Naive thymus-derived CD4-positive, alpha-beta T cell (primary cell): Measurements from ENCODE around the gene SF3A2. TPM values are rescaled to one million over a fixed set of nuclear protein-coding genes. Genes with fewer than 3 reads are reported as not detected.

Experiments used
- ATAC-seq: fragments of 150-1000 bp; cut with Tn5 transposase; 2 replicates; pipeline ENCODE4 v1.10.0; 2021; ENCODE audit warnings: mild to moderate bottlenecking, moderate library complexity
- CTCF ChIA-PET: fragments of 350-600 bp; sonication (Branson Sonifier 250); formaldehyde crosslinking; loops from one replicate; lab custom pipeline; 2021; ENCODE audit warnings: antibody characterized with exemption; lab: Charles Lee
- POLR2A ChIA-PET: fragments of 350-600 bp; sonication (Branson Sonifier 250); formaldehyde crosslinking; loops from one replicate; lab custom pipeline; 2021; ENCODE audit warnings: antibody characterized with exemption, inconsistent platforms; lab: Charles Lee
- DNase-seq, 9 donors: peaks; one replicate each; pipeline versions ENCODE4 v3.0.0 to v3.0.0-alpha.2; 2020 to 2022; ENCODE audit warnings: mixed read lengths in 1 of 9
- H3K27ac ChIP-seq: one replicate; pipeline ENCODE4 v1.7.0; 2013; ENCODE audit warnings: mild to moderate bottlenecking, low read depth, low read length, moderate library complexity
- H3K27me3 ChIP-seq, 2 donors: one replicate each; pipeline ENCODE4 v1.7.0; 2013; ENCODE audit warnings: low read length in 2 of 2, mild to moderate bottlenecking in 2 of 2, moderate library complexity in 2 of 2; ENCODE audit not compliant: control insufficient read depth in 2 of 2, insufficient read depth in 2 of 2
- H3K36me3 ChIP-seq, 3 experiments: 1 replicate in 2 of 3; 2 replicates in 1 of 3; pipeline ENCODE4 v1.7.0; 2013; ENCODE audit warnings: low read length in 3 of 3, mild to moderate bottlenecking in 3 of 3, moderate library complexity in 1 of 3; ENCODE audit not compliant: insufficient read depth in 3 of 3, control insufficient read depth in 2 of 3
- H3K4me1 ChIP-seq, 2 donors: one replicate each; pipeline ENCODE4 v1.7.0; 2013; ENCODE audit warnings: low read length in 2 of 2, mild to moderate bottlenecking in 2 of 2, moderate library complexity in 1 of 2; ENCODE audit not compliant: control insufficient read depth in 2 of 2, insufficient read depth in 2 of 2
- H3K4me3 ChIP-seq: 2 replicates; pipeline ENCODE4 v1.7.0; 2013; ENCODE audit warnings: mild to moderate bottlenecking, low read length
- H3K9me3 ChIP-seq, 3 experiments: 1 replicate in 2 of 3; 2 replicates in 1 of 3; pipeline ENCODE4 v1.7.0; 2013; ENCODE audit warnings: low read length in 3 of 3; ENCODE audit not compliant: control insufficient read depth in 2 of 3
- H3K27ac Mint-ChIP-seq, 9 donors: one replicate each; pipeline ENCODE4 v1.8.0; 2020 to 2022; ENCODE audit warnings: mixed read lengths in 9 of 9, mild to moderate bottlenecking in 8 of 9, moderate library complexity in 5 of 9, inconsistent platforms in 2 of 9
- H3K27me3 Mint-ChIP-seq, 5 donors: one replicate each; pipeline ENCODE4 v1.8.0; 2021 to 2022; ENCODE audit warnings: mixed read lengths in 5 of 5, mild to moderate bottlenecking in 1 of 5
- H3K36me3 Mint-ChIP-seq, 5 donors: one replicate each; pipeline ENCODE4 v1.8.0; 2020 to 2022; ENCODE audit warnings: mixed read lengths in 5 of 5, mild to moderate bottlenecking in 3 of 5, inconsistent platforms in 1 of 5
- H3K4me1 Mint-ChIP-seq, 7 donors: one replicate each; pipeline ENCODE4 v1.8.0; 2020 to 2022; ENCODE audit warnings: mixed read lengths in 7 of 7, mild to moderate bottlenecking in 3 of 7, inconsistent platforms in 1 of 7
- H3K4me3 Mint-ChIP-seq, 10 donors: one replicate each; pipeline ENCODE4 v1.8.0; 2020 to 2022; ENCODE audit warnings: mild to moderate bottlenecking in 10 of 10, mixed read lengths in 10 of 10, moderate library complexity in 6 of 10, inconsistent platforms in 2 of 10
- H3K9me3 Mint-ChIP-seq, 11 donors: one replicate each; pipeline ENCODE4 v1.8.0; 2020 to 2022; ENCODE audit warnings: mixed read lengths in 11 of 11, mild to moderate bottlenecking in 4 of 11, inconsistent platforms in 1 of 11, moderate library complexity in 1 of 11
- intact Hi-C, 2 donors: fragments of 100-400 bp; cut with micrococcal nuclease; formaldehyde crosslinking; loops; one replicate each; pipeline ENCODE4 v1.15.1; 2023
- polyA plus RNA-seq, 2 donors: library from polyadenylated mRNA; unstranded; fragments of 300-500 nt; fragmentation: Illumina TruSeq; gene quantifications; one replicate each; pipeline ENCODE4 v1.2.3, GENCODE V29; 2021
- total RNA-seq, 6 experiments: library from RNA in 5 of 6; stranded (reverse) in 5 of 6; gene quantifications; 1 replicate in 5 of 6; 2 replicates in 1 of 6; pipeline ENCODE4 v1.2.3 and lab custom pipeline; 2021 to 2026

The SF3A2 gene
- total and polyA plus RNA-seq, 7 experiments from 2014 or later: 22.3 to 150 (median 131) TPM

DNA sequence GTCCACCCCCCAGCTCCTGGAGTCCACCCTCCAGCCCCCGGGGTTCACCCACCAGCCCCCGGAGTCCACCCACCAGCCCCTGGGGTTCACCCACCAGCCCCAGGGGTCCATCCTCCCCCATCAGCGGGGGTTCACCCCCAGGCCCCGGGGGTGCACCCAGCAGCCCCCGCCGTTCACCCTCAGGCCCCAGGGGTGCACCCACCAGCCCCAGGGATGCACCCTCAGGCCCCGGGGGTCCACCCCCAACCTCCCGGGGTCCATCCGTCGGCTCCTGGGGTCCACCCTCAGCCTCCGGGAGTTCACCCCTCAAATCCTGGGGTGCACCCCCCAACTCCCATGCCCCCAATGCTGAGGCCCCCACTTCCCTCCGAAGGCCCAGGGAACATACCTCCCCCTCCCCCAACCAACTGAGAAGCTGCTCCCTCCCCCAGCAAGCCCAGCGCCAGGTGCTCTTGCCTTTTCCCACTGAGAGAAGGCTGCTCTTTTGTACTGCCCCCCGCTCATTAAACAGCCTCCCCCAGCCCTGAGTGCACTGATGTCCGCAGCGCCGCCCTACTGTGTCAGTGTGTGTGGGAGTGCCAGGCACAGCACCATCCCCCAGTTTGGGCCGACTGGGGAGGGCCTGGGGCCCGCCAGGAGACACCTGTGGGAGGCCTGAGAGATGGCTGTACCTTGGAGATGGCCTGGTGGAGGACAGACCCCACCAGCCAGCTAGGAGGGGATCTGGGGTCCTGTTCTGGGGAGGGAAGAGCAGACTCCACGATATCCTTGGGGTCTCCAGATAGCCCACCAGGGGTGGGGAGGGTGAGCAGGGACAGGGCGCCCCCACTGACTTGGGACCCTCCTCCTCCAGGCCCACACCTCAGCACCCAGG is 11.7 kb downstream of the SF3A2 start:
- intact Hi-C loops: no loop called here
- Histone ChIP-seq H3K9me3 (no peaks in the 10 kb centered on the region), H3K27me3 (no peaks in the 10 kb centered on the region), H3K27ac (no peak overlapping the region), H3K4me1 (peaks cover 10 to 21% of the 10 kb centered on the region in 2 donors), H3K36me3 (peaks cover 16 to 55% (median 33%) of the 10 kb centered on the region in 3 experiments), H3K4me3 (no peak overlapping the region)
- peaks cover 0 to 18% (median 0%) of the 10 kb centered on the region in 5 donors for H3K27me3 Mint-ChIP-seq
- ChIA-PET POLR2A (interaction anchor here (0.8 to 13.1 kb wide), 4 partner anchors 7 to 22 kb away, joined by 3 to 163 read pairs (median 5); no protein-coding TSS in a partner anchor), CTCF (no interaction called here)
- DNase-seq (no peak), ATAC-seq (no peak)
- no peak overlapping the region for H3K27ac Mint-ChIP-seq
- peaks cover 0 to 7% (median 3%) of the 10 kb centered on the region in 7 donors for H3K4me1 Mint-ChIP-seq
- H3K9me3 Mint-ChIP-seq: no peaks in the 10 kb centered on the region
- H3K4me3 Mint-ChIP-seq: no peak overlapping the region
- peaks cover 0 to 14% (median 4%) of the 10 kb centered on the region in 5 donors for H3K36me3 Mint-ChIP-seq

DNA sequence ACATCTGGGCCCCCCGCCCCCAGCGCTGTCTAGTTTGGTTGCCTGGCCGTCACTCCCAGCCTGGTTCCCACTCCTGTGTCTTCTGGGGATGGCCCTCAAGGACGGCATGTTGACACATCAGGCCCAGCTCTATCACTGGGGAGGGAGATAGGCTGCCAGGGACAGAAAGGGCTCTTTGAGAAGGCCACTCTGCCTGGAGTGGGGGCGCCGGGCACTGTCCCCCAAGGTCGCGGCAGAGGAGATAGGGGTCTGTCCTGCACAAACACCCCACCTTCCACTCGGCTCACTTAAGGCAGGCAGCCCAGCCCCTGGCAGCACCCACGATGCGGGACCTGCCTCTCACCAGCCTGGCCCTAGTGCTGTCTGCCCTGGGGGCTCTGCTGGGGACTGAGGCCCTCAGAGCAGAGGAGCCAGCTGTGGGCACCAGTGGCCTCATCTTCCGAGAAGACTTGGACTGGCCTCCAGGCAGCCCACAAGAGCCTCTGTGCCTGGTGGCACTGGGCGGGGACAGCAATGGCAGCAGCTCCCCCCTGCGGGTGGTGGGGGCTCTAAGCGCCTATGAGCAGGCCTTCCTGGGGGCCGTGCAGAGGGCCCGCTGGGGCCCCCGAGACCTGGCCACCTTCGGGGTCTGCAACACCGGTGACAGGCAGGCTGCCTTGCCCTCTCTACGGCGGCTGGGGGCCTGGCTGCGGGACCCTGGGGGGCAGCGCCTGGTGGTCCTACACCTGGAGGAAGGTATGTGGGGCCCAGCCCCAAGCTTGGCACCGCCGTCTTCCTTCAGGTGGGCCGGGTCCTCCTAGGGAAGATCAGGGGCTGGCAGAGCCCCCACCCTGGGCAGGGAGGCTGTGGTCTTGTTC is 12.6 kb downstream of the SF3A2 start, which contains the start of gene AMH:
Gene AMH (plus strand): TSS at position 314 of the 857 bp plus-strand sequence. CDS start 10 bp downstream, at position 324.
- intact Hi-C loops: no loop called here
- H3K9me3 ChIP-seq: no peaks in the 10 kb centered on the region
- no peak for DNase-seq
- CTCF ChIA-PET: no interaction called here
- Mint-ChIP-seq H3K36me3 (peaks cover 0 to 12% (median 4%) of the 10 kb centered on the region in 5 donors), H3K27me3 (peaks cover 0 to 23% (median 0%) of the 10 kb centered on the region in 5 donors), H3K27ac (no peak within 1 kb of the TSS), H3K4me3 (peak within 1 kb of the TSS in 3 of 10 donors; percentile 17 to 73 (median 61)), H3K9me3 (no peaks in the 10 kb centered on the region), H3K4me1 (peaks cover 0 to 7% (median 3%) of the 10 kb centered on the region in 7 donors)
- H3K27me3 ChIP-seq: no peaks in the 10 kb centered on the region
- H3K4me1 ChIP-seq: peaks cover 10 to 27% of the 10 kb centered on the region in 2 donors
- ATAC-seq: no peak
- H3K27ac ChIP-seq: no peak within 1 kb of the TSS
- no peak within 1 kb of the TSS for H3K4me3 ChIP-seq
- POLR2A ChIA-PET: interaction anchor here (0.6 to 13.1 kb wide), 7 partner anchors 8 to 134 kb away, joined by 3 to 163 read pairs (median 5); no protein-coding TSS in a partner anchor
- H3K36me3 ChIP-seq: peaks cover 7 to 47% (median 24%) of the 10 kb centered on the region in 3 experiments

GRCh38 chr19:2249880-2250765 is 13.5 kb downstream of the SF3A2 start:
- intact Hi-C loops: no loop called here
- H3K9me3 Mint-ChIP-seq: no peaks in the 10 kb centered on the region
- POLR2A ChIA-PET: interaction anchor here (0.6 to 13.1 kb wide), 8 partner anchors 8 to 133 kb away, joined by 3 to 163 read pairs (median 6); no protein-coding TSS in a partner anchor
- ATAC-seq: no peak
- CTCF ChIA-PET: no interaction called here
- peaks cover 0 to 6% (median 4%) of the 10 kb centered on the region in 5 donors for H3K36me3 Mint-ChIP-seq
- Histone ChIP-seq H3K4me3 (no peak overlapping the region), H3K36me3 (peaks cover 0 to 38% (median 16%) of the 10 kb centered on the region in 3 experiments), H3K9me3 (no peaks in the 10 kb centered on the region), H3K27ac (no peak overlapping the region), H3K4me1 (peaks cover 10 to 27% of the 10 kb centered on the region in 2 donors), H3K27me3 (no peaks in the 10 kb centered on the region)
- peak overlapping the region in 4 of 10 donors; percentile 17 to 73 (median 61) for H3K4me3 Mint-ChIP-seq
- no peak overlapping the region for H3K27ac Mint-ChIP-seq
- H3K4me1 Mint-ChIP-seq: peaks cover 0 to 7% (median 3%) of the 10 kb centered on the region in 7 donors
- peaks cover 0 to 25% (median 0%) of the 10 kb centered on the region in 5 donors for H3K27me3 Mint-ChIP-seq
- DNase-seq: no peak

GRCh38 chr19:2250766-2251105 is 14.1 kb downstream of the SF3A2 start:
- no peaks in the 10 kb centered on the region for H3K27me3 ChIP-seq
- Mint-ChIP-seq H3K9me3 (no peaks in the 10 kb centered on the region), H3K4me1 (peaks cover 0 to 7% (median 3%) of the 10 kb centered on the region in 7 donors), H3K4me3 (peak overlapping the region in 2 of 10 donors; percentile 61), H3K27me3 (peaks cover 0 to 25% (median 0%) of the 10 kb centered on the region in 5 donors), H3K27ac (no peak overlapping the region), H3K36me3 (peaks cover 0 to 3% (median 2%) of the 10 kb centered on the region in 5 donors)
- H3K27ac ChIP-seq: no peak overlapping the region
- ATAC-seq (no peak), DNase-seq (no peak)
- H3K4me1 ChIP-seq: peaks cover 10 to 27% of the 10 kb centered on the region in 2 donors
- peaks cover 0 to 32% (median 10%) of the 10 kb centered on the region in 3 experiments for H3K36me3 ChIP-seq
- CTCF ChIA-PET: interaction anchor here (1.8 kb wide), 1 partner anchor 11 kb away, joined by 7 read pairs; no protein-coding TSS in a partner anchor
- POLR2A ChIA-PET: interaction anchor here (1.4 to 13.1 kb wide), 4 partner anchors 9 to 41 kb away, joined by 3 to 163 read pairs (median 42); no protein-coding TSS in a partner anchor
- H3K4me3 ChIP-seq: no peak overlapping the region
- intact Hi-C loops: no loop called here
- H3K9me3 ChIP-seq: no peaks in the 10 kb centered on the region

GRCh38 chr19:2251106-2252054 is 14.8 kb downstream of the SF3A2 start:
- Histone ChIP-seq H3K27ac (no peak overlapping the region), H3K9me3 (no peaks in the 10 kb centered on the region), H3K4me1 (peaks cover 10 to 27% of the 10 kb centered on the region in 2 donors), H3K27me3 (no peaks in the 10 kb centered on the region), H3K4me3 (peak overlapping the region; percentile 63), H3K36me3 (peaks cover 0 to 25% (median 4%) of the 10 kb centered on the region in 3 experiments)
- ChIA-PET POLR2A (interaction anchor here (0.6 to 13.1 kb wide), 7 partner anchors 10 to 225 kb away, joined by 3 to 163 read pairs (median 4); partner anchors contain the start of gene GADD45B), CTCF (interaction anchor here (1.8 kb wide), 1 partner anchor 12 kb away, joined by 7 read pairs; no protein-coding TSS in a partner anchor)
- Mint-ChIP-seq H3K27ac (peak overlapping the region in 1 of 9 donors; percentile 43), H3K4me3 (peak overlapping the region; percentile 17 to 85 (median 65)), H3K36me3 (no peaks in the 10 kb centered on the region), H3K9me3 (no peaks in the 10 kb centered on the region), H3K27me3 (peaks cover 0 to 25% (median 0%) of the 10 kb centered on the region in 5 donors), H3K4me1 (peaks cover 0 to 6% (median 3%) of the 10 kb centered on the region in 7 donors)
- DNase-seq (peak in 2 of 9 donors; percentile 27), ATAC-seq (peak; percentile 24)
- intact Hi-C loops: loop anchor here in 1 of 2 donors (2.0 kb wide), 1 partner anchor 15 kb away; the partner anchor contains the start of genes PLEKHJ1 and SF3A2
